ENCODE measurements around the gene HIGD2A. TPM values are rescaled to one million over a fixed set of nuclear protein-coding genes. Genes with fewer than 3 reads are reported as not detected.

HIGD2A gene
- total and polyA plus RNA-seq, 2 of the 13 experiments (the other 11 are each of a cell fraction or from before 2014, with no cell fraction given): 89.2 to 146 TPM

DNA sequence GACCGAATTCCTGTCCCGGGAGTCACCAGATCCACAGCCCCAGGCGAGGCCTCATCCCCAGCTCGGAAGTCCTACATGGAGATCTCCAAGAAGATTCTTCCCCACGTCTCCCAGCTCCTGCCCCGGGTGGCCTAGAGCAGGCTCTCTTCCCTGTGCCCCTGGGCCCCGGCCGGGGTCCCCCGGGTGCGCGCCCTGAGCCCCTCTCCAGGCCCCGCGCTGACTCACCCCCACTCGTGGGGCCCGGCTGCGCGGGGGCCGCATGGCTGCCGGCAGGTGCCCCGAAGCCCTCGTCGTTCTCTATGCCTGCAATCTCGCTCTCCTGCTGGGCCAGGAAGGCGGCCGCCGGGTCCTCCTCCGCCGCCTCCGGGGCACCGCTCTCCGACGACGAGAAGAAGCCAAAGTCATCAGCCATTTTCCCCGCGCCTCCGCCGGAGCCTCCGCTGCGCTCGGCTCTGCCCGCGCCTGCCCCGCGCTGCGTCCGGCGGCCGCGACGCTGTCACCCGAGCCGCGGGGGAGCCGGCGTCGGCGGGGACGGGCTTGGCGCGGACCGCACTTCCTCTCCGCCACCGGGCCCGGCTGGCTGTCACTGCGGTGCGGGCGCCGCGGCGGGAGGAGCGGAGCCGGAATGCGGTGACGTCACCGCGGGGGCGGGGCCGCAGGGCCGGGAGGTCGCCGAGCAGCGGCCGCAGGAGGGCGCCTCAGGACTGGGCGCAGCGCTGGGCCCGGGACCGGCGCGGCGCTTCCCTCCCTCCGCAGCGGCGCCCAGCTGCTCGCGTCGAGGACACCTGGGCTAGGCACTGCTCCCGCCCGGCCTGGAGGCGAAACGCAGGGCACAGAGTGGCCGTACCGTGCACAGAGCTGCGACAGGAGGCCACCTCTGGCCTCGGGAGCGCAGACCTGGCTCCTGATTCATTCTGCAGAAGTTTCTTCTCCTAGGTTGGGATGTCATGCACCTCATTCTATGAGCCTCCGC lies 27.7 kb downstream of the HIGD2A start, which contains the start of gene CLTB (continued):
- TF ChIP-seq ATF7-NPFF (CRISPR knock-in tag; IDR thresholded peaks at IDR 0.05; ENCODE audit: low read depth): peak; percentile 89
- TF ChIP-seq FOXA3 (CRISPR knock-in tag; IDR thresholded peaks at IDR 0.05): peak; percentile 43
- no peak; the same call in 1 of the 2 replicates for TF ChIP-seq ZNF841 (CRISPR knock-in tag; IDR thresholded peaks at IDR 0.05; ENCODE audit: borderline replicate concordance)
- no peak for TF ChIP-seq NFE2L2 (IDR thresholded peaks at IDR 0.05; ENCODE audit: low read length)
- TF ChIP-seq TBX2 (CRISPR knock-in tag; IDR thresholded peaks at IDR 0.05; ENCODE audit: borderline replicate concordance): peak; percentile 38; the same call in 1 of the 2 replicates
- TF ChIP-seq ZNF451 (CRISPR knock-in tag; IDR thresholded peaks at IDR 0.05): 0 out of 2 replicates have a peak, but pooled peaks have one; percentile 58
- peak; percentile 77; the same call in 1 of the 2 replicates for TF ChIP-seq KDM3A (CRISPR knock-in tag; IDR thresholded peaks at IDR 0.05; ENCODE audit: low read depth)
- TF ChIP-seq NR2F1 (CRISPR knock-in tag; IDR thresholded peaks at IDR 0.05): no peak
- no peak; the same call in 1 of the 2 replicates for TF ChIP-seq EEA1 (CRISPR knock-in tag; IDR thresholded peaks at IDR 0.05; ENCODE audit: borderline replicate concordance)
- TF ChIP-seq DR1 (CRISPR knock-in tag; IDR thresholded peaks at IDR 0.05): peak; percentile 51; the same call in 1 of the 2 replicates
- TF ChIP-seq RBAK (CRISPR knock-in tag; IDR thresholded peaks at IDR 0.05): no peak
- TF ChIP-seq, protein P1, sequence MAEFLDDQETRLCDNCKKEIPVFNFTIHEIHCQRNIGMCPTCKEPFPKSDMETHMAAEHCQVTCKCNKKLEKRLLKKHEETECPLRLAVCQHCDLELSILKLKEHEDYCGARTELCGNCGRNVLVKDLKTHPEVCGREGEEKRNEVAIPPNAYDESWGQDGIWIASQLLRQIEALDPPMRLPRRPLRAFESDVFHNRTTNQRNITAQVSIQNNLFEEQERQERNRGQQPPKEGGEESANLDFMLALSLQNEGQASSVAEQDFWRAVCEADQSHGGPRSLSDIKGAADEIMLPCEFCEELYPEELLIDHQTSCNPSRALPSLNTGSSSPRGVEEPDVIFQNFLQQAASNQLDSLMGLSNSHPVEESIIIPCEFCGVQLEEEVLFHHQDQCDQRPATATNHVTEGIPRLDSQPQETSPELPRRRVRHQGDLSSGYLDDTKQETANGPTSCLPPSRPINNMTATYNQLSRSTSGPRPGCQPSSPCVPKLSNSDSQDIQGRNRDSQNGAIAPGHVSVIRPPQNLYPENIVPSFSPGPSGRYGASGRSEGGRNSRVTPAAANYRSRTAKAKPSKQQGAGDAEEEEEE (CRISPR knock-in tag; IDR thresholded peaks at IDR 0.05; ENCODE audit: borderline replicate concordance): no peak
- no peak for TF ChIP-seq ZNF605 (CRISPR knock-in tag; IDR thresholded peaks at IDR 0.05)
- peak; percentile 65 for TF ChIP-seq YEATS4 (CRISPR knock-in tag; IDR thresholded peaks at IDR 0.05; ENCODE audit: borderline replicate concordance)
- 0 out of 2 replicates have a peak, but pooled peaks have one; percentile 67 for TF ChIP-seq MTF2 (CRISPR knock-in tag; IDR thresholded peaks at IDR 0.05; ENCODE audit: borderline replicate concordance)
- TF ChIP-seq, protein P2, sequence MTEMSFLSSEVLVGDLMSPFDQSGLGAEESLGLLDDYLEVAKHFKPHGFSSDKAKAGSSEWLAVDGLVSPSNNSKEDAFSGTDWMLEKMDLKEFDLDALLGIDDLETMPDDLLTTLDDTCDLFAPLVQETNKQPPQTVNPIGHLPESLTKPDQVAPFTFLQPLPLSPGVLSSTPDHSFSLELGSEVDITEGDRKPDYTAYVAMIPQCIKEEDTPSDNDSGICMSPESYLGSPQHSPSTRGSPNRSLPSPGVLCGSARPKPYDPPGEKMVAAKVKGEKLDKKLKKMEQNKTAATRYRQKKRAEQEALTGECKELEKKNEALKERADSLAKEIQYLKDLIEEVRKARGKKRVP (CRISPR knock-in tag; IDR thresholded peaks at IDR 0.05): no peak
- TF ChIP-seq SMARCC2 (IDR thresholded peaks at IDR 0.05): no peak
- TF ChIP-seq, protein P3, sequence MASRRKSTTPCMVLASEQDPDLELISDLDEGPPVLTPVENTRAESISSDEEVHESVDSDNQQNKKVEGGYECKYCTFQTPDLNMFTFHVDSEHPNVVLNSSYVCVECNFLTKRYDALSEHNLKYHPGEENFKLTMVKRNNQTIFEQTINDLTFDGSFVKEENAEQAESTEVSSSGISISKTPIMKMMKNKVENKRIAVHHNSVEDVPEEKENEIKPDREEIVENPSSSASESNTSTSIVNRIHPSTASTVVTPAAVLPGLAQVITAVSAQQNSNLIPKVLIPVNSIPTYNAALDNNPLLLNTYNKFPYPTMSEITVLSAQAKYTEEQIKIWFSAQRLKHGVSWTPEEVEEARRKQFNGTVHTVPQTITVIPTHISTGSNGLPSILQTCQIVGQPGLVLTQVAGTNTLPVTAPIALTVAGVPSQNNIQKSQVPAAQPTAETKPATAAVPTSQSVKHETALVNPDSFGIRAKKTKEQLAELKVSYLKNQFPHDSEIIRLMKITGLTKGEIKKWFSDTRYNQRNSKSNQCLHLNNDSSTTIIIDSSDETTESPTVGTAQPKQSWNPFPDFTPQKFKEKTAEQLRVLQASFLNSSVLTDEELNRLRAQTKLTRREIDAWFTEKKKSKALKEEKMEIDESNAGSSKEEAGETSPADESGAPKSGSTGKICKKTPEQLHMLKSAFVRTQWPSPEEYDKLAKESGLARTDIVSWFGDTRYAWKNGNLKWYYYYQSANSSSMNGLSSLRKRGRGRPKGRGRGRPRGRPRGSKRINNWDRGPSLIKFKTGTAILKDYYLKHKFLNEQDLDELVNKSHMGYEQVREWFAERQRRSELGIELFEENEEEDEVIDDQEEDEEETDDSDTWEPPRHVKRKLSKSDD (CRISPR knock-in tag; IDR thresholded peaks at IDR 0.05; ENCODE audit: low read depth): peak; percentile 66; the same call in 1 of the 2 replicates
- peak; percentile 25; the same call in 1 of the 2 replicates for TF ChIP-seq PRMT3 (CRISPR knock-in tag; IDR thresholded peaks at IDR 0.05; ENCODE audit: borderline replicate concordance, low read depth)
- peak; percentile 57; the same call in 1 of the 2 replicates for TF ChIP-seq ZNF292 (CRISPR knock-in tag; IDR thresholded peaks at IDR 0.05; ENCODE audit: borderline replicate concordance, low read depth)
- no peak for TF ChIP-seq ELF1 (CRISPR knock-in tag; IDR thresholded peaks at IDR 0.05)

All from HepG2 (cell line).